NB4 (cell line): Measurements from ENCODE around the gene NT5M.

ENCODE experiments used
- POLR2A ChIP-seq: IDR thresholded peaks from 2 replicates; pipeline ENCODE4 v1.6.1; 2011; ENCODE audit warnings: mild to moderate bottlenecking; ENCODE audit not compliant: insufficient read length; ENCODE audit errors: extremely low read depth
- TF ChIP-seq, protein P1 (sequence below): IDR thresholded peaks from one replicate; pipeline ENCODE4 v1.5.1; 2012; ENCODE audit warnings: low read depth, low read length

- TF ChIP-seq, protein P1, sequence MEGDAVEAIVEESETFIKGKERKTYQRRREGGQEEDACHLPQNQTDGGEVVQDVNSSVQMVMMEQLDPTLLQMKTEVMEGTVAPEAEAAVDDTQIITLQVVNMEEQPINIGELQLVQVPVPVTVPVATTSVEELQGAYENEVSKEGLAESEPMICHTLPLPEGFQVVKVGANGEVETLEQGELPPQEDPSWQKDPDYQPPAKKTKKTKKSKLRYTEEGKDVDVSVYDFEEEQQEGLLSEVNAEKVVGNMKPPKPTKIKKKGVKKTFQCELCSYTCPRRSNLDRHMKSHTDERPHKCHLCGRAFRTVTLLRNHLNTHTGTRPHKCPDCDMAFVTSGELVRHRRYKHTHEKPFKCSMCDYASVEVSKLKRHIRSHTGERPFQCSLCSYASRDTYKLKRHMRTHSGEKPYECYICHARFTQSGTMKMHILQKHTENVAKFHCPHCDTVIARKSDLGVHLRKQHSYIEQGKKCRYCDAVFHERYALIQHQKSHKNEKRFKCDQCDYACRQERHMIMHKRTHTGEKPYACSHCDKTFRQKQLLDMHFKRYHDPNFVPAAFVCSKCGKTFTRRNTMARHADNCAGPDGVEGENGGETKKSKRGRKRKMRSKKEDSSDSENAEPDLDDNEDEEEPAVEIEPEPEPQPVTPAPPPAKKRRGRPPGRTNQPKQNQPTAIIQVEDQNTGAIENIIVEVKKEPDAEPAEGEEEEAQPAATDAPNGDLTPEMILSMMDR: no peak
- TF ChIP-seq POLR2A: no peak
Measured at GRCh38 chr17:17361867-17362539, 58.8 kb downstream of the NT5M start.
